GM12873 (cell line): ENCODE results near the gene YDJC.

Source experiments
- TF ChIP-seq, protein P1 (sequence below): IDR thresholded peaks from 2 replicates; pipeline ENCODE4 v1.5.1; 2012; ENCODE audit warnings: low read depth, mild to moderate bottlenecking, moderate library complexity, low read length, control low read depth; ENCODE audit not compliant: insufficient read depth; ENCODE audit errors: missing control alignments

Gene YDJC, protein sequence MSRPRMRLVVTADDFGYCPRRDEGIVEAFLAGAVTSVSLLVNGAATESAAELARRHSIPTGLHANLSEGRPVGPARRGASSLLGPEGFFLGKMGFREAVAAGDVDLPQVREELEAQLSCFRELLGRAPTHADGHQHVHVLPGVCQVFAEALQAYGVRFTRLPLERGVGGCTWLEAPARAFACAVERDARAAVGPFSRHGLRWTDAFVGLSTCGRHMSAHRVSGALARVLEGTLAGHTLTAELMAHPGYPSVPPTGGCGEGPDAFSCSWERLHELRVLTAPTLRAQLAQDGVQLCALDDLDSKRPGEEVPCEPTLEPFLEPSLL

DNA sequence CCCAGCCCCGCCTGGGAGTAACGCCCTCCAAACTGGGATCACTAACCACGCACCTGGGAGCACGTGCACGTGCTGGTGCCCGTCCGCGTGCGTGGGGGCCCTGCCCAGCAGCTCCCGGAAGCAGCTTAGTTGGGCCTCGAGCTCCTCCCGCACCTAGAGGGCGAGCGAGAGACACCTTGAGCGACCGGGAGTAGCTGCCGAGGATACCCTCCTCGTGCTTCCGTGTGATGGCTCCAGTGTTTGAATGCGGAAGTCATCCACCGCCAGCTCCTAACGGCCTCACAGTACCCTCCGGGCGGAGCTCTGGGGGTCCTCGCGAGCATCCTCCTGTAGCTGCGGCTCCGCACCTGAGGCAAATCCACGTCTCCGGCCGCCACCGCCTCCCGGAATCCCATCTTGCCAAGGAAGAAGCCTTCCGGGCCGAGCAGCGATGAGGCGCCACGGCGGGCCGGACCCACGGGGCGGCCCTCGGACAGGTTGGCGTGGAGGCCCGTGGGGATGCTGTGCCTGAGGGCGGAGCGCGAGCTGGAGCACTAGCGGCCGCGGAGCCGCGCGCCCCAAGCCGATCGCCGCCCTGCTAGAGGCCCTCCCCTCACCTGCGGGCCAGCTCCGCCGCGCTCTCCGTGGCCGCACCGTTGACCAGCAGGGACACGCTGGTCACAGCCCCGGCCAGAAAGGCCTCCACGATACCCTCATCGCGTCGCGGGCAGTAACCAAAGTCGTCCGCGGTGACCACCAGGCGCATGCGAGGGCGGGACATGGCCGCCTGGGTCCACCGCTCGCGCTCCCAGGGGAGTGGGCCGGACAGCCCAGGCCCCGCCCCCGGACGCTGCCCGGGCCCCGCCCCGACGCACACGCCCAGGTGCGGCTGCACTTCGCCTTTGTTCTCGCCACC is at the start of gene YDJC:
Gene YDJC (minus strand): TSS at position 768 of the 895 bp plus-strand sequence. CDS start 8 bp downstream, at position 760.
- TF ChIP-seq, protein P1, sequence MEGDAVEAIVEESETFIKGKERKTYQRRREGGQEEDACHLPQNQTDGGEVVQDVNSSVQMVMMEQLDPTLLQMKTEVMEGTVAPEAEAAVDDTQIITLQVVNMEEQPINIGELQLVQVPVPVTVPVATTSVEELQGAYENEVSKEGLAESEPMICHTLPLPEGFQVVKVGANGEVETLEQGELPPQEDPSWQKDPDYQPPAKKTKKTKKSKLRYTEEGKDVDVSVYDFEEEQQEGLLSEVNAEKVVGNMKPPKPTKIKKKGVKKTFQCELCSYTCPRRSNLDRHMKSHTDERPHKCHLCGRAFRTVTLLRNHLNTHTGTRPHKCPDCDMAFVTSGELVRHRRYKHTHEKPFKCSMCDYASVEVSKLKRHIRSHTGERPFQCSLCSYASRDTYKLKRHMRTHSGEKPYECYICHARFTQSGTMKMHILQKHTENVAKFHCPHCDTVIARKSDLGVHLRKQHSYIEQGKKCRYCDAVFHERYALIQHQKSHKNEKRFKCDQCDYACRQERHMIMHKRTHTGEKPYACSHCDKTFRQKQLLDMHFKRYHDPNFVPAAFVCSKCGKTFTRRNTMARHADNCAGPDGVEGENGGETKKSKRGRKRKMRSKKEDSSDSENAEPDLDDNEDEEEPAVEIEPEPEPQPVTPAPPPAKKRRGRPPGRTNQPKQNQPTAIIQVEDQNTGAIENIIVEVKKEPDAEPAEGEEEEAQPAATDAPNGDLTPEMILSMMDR = peak; percentile 83

DNA sequence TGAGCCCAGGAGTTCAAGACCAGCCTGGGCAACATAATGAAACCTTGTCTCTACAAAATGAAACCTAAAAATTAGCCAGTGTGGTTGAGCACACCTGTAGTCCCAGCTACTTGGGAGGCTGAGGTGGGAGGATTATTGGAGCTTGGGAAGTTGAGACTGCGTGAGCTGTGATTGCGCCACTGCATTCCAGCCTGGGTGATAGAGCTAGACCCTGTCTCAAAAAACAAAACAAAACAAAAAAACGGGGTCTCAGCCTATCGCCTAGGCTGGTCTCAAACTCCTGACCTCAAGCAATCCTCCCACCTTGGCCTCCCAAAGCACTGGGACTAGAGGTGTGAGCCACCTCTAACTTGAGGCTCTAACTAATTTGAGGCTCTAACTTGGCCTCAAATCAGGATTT is 49.6 kb upstream of the YDJC start:
- TF ChIP-seq, protein P1 = no peak

DNA sequence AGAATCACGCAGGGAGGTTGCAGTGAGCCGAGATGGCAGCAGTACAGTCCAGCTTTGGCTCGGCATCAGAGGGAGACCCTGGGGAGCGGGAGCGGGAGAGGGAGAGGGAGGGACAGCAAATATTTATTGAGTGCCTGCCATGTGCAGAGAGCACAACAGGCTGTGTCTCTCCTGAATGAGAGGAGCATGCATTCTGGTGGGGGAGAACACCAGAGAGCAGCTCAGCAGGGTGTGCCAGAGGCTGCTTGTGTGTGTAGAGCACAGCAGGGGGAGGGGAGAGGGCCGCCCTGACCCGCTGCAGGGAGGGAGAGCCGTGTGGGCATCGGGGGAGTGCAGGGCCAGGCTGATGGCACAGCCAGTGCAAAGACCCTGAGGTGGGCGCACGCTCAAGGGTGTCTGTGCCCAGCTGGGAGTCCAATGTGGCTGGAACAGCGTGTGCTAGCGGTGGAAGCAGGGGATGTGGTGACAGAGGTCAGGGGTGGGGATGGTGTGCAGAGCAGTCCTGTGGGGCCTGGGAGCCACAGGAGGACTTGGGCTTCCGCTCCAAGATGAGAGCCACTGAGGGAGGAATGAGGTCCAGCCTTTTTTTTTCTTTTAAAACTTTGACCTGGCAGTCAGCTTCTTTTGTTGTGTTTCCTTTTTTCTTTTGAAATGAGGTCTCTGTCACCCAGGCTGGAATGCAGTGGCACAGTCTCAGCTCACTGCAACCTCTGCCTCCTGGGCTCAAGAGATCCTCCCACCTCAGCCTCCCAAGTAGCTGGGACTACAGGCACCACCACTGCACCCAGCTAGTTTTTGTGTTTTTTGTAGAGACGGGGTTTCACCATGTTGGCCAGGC is 48.0 kb upstream of the YDJC start:
- TF ChIP-seq, protein P1 = no peak

DNA sequence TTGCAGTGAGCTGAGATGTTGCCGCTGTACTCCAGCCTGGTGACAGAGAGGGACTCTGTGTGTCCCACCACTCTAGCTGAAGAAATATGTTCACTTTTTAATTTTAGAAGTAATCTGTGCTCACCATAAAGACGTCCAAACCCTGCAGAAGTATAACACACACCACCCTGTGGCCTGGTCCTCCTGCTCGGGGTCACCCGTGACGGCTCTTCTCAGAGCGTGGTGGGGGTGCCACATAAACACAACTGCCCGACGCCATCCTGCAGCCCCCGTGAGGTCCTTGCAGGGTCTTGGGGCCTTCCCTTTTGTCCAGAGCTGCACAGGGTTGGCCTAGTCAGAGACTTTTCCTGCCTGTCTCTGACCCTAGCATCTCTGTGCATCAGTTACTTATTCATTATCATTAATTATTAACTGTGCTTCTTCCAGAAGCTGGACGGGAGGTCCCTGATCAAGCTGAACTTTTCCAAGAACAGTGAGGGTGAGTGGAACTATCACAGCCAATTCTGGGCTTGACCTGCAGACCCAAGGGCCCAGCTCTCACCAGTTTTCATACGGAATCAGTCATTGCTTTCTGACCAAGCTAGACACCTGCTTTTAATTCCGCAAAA is 44.9 kb upstream of the YDJC start:
- TF ChIP-seq, protein P1 = no peak

DNA sequence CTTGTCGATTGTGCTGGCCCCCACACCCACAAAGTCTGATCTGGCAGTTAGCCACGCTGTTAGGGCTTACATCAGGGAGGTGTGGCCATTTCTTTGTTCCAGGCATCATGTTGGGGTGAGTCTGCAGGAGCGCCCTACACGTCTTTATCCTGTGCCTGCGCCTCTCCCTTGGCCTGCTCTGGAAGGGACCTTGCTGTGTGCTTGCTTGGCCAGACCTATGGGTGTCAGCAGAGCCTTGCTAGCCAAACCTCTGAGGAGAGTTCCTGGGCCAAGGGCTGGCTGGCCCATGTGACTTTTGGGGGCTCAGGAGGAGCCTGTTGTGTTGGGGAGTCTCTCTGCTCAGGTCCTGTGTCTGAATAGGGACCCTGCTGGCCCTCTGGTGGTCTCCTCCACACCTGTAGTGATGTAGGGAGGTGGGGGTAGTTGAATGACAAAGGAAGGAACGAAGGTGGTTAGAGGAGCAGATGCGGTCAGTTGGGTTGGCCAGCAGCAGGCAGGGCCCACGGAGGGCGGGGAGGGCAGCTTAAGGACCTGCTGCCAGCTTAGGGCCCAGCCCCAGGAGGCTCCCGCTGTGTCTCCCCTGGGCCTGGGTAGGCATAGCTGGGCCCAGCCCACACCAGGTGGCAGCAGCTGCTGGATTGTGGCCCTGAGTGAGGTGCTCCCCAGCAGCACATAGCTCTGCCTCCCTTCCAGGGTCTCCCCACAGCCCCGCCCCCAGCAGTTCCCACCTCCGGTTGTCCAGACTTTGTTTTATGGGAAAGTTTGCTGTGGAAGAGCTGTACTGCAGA is 43.9 kb upstream of the YDJC start:
- TF ChIP-seq, protein P1 = no peak

DNA sequence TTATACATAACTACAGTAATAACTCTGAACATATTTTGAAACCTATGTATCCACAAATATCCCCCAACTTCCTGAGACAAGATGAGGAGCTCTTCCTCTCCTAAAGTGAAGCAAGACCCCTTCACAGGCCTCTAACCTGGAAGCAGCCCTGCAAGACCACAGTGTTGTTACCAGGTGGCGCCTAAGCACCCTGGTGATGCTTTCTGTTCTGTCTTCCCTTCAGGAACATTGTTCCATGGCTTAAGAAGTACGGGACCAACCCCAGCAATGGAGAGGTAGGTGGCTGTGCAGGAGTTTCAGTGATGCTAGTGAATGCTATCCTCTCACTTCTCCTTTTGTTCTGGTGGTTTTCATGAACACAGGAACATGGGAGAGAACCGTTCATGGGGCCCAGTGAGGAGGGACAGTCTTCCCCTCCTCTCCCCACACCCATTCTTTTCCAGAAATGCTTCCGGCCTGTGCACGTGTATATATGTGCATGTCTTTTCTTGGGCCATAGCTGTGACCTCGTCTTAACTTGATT is 42.3 kb upstream of the YDJC start:
- TF ChIP-seq, protein P1 = no peak
